NCI-H2171 (cell line): ENCODE measurements around the gene LUC7L.

Experiments used
- DNase-seq: peaks from one replicate; lab custom pipeline; 2025; lab: John Stamatoyannopoulos, UW

The LUC7L gene

GRCh38 chr16:142405-142967 is 86.8 kb downstream of the LUC7L start:
- DNase-seq, result no peak

GRCh38 chr16:140175-140857 is 88.9 kb downstream of the LUC7L start:
- no peak for DNase-seq
